ENCODE data around the gene NFKBIE.
"Not testable (repeated sequence)": the region's sequence is repeated elsewhere in the genome, so short reads cannot be mapped to it uniquely, and the experiment has no call there.

Gene NFKBIE

DNA sequence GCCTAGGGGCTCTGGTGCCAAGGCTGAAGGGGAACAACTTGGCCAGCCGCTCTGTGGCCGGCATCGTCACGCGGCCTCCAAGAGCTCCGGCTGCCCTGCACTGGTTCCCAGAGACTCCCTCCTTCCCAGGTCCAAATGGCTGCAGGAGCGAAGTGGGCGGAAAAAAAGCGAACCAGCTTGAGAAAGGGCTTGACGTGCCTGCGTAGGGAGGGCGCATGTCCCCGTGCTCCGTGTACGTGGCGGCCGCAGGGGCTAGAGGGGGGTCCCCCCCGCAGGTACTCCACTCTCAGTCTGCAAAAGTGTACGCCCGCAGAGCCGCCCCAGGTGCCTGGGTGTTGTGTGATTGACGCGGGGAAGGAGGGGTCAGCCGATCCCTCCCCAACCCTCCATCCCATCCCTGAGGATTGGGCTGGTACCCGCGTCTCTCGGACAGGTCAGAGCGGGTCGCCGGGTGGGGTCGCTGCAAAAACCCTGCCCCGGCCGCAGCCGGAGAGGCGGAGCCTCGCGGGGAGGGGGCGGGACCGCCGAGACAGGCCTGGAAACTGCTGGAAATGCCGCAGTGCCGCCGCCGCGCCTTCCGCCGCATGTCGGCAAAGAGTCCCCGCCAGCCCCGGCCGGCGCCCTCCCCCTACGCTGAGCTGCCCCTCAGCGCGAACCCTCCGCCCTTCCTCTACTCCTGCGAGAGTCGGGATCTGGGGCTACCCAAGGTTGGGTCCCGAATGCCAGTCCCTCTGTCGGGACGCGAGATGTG lies 19.3 kb downstream of the NFKBIE start:
- peak; percentile 76 for DNase-seq (ENCODE audit: low spot score)

DNA sequence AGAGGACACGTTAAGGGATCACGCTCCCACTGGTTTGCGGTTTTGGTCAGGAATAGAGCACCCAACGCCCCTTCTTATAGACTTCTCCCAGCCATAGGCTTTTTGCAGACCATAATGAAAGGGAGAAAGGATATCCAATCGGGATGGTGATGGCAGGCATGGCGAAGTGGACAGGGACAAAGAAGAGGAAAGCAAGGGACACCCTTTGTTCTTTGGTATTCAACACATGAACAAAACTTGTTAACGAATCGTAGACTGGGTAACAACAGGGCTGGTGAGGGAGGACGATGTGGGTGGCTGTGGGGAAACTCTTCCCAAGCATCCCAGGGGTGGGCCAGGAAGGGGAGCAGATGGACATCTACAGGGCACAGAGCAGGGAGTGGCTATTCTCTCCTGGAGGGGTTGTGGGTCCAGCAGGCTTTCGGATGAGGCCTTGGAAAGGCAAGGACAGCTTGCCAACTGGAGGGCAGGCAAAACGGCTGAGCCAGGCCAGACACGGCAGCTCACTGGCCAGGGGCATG lies 19.9 kb downstream of the NFKBIE start:
- no peak for DNase-seq (ENCODE audit: low spot score)

DNA sequence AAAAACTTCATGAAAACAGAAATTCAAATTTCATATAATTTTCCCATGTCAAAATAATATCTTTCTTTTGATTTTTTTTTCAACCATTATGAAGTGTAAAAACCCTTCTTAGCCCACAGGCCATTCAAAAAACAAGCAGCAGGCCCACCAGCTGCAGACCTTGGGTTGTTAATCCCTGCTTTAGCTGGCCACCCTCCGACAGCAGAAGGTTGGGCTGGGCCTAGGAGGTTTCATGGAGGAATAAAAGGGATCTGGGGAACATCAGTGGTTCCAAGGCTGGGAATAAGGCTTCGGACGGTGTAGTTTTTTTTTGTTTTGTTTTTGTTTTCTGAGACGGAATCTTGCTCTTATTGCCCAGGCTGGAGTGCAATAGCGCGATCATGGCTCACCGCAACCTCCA lies 22.0 kb downstream of the NFKBIE start:
- DNase-seq (ENCODE audit: low spot score): no peak

DNA sequence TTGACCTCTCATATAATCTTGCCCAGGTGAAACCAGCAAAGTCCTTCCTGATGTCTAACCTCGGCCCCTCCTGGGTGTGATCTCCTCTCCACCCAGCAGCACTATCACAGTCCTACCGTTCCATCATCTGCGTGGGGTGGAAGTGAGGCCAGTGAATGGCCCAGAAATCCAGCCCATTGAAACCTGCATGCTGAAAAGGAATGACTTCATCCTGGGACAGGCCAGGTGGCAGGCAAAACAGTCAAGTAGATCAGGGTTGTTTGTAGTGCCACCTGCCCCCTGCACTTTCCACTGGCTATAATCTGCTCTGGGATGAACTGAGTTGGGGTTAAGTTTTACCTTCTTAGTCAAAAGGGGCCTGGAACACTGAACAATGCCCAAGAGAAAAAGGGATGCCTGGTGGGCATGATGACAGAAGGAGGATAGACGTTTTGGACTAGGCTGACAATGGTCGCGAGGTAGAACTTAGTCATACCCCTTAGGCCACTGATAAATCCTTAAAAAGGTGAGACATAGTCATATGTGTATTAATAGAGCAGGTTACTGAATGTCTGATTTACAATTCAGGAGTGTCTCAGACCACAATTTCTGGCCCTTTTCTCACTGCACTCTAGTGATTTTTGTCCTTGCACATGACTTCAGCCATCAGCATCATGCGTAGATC lies 26.5 kb downstream of the NFKBIE start:
- no peak for DNase-seq (ENCODE audit: low spot score)

DNA sequence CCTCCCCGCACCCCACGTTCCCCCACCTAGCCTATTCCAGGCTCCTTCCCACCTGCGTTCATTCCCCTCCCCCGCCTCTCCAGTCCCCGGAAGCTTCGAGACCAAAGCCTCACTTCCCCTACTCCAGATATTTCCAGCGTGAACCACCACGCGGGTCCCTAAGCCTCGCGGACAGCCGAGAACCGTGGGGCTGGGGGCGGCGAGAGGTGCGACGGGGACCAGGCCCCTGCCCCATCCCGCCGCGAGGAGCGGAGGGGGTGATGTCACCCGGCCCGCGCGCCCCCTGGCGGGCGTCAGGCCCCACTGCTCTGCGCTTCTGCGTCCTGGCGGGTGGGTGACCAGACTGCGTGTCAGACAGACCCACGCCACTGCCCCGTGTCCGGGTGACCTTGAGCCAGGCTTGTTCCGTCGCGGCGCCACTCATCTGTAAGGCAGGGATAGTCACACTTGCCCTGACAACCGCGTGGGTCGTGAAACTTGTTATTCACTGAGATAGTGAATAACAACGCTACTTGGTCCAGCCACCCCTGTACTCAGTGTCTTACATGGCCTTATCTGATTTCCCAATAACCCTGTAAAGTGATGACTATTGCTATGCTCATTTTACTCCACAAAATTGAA lies 27.4 kb downstream of the NFKBIE start:
- DNase-seq (ENCODE audit: low spot score): peak; percentile 83

DNA sequence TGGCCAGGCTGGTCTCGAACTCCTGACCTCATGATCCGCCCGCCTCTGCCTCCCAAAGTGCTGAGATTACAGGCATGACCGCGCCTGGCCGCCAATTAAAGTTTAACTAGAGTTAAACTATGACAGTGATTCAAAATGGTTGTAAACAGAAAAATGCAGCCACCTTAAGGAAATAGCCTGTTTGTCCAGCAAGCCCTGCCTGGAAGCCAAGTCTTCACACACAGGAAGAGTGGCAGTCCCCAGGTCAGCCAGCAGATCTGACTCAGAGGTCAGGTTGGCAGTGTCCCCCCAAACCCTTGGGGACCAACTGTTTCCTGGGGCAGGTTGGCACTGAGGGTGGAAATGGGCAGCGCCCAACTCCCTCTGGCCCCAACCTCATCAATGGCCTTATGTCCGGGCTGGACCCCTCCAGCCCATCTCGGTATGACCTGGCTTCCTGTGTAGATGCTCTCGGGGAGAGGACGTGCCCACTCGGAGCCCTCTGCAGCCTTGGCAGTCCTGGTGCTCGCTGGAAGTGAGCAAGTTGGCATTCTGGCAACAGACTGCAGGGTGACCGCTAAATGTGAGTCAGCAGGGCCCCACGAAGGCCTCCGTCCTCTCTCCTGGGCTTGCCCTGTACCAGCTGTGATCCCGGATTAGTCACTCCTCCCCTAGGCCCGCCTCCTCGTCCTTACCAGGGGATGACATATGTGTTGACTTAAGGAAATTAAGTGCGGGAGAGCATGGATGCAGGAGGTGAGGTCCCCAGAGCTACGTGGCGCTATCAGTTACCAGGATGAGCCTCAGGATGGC lies 28.1 kb downstream of the NFKBIE start:
- DNase-seq (ENCODE audit: low spot score): peak; percentile 77

DNA sequence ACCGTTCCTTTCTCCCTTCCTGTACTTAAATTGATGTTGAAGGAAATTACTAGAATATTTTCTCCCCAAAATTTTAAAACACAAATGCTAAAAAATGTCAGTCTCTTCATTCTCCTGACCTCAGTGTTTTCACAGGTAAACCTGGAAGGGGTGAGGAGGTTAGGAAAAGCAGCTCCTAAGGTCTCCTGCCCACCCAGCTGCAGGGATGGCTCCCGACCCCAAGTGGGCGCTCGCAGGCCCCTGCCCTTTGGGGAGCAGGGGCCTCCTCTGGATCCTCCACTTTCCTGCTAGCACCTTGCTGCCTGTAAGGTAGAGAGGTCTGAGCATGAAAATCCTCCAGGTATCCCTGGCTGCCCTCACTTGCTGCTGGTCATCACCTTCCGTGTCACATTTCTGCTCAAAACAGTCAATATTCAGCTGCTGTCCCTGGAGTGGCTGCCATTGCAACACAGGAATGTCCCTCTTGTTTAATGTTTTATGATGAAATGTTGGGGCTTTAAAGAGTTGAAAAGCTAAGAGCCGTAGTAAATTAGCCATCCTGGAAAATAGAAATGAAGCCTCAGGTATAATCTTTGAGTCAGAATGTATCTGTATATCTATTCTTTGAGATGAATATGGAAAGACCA lies 29.3 kb downstream of the NFKBIE start:
- DNase-seq (ENCODE audit: low spot score): no peak

DNA sequence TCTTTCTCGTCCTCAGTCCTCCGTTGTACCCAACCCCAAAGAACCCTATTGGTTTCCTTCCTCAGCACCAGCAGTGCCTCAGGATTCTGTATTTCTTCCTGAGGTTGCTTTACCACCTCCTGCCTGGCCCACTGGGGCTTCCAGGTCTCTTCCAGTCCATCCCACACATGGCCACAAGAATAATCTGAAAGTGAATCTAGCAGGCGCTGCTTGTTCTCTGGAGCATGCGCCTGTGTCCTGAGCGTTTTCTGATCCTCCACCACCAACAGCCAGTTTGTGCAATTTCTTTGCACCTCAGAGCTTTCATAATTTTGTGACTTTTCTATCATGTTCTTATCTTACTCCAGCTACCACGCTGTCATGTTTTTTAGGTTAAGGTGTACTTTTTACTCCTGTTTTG lies 30.1 kb downstream of the NFKBIE start:
- DNase-seq (ENCODE audit: low spot score): no peak

DNA sequence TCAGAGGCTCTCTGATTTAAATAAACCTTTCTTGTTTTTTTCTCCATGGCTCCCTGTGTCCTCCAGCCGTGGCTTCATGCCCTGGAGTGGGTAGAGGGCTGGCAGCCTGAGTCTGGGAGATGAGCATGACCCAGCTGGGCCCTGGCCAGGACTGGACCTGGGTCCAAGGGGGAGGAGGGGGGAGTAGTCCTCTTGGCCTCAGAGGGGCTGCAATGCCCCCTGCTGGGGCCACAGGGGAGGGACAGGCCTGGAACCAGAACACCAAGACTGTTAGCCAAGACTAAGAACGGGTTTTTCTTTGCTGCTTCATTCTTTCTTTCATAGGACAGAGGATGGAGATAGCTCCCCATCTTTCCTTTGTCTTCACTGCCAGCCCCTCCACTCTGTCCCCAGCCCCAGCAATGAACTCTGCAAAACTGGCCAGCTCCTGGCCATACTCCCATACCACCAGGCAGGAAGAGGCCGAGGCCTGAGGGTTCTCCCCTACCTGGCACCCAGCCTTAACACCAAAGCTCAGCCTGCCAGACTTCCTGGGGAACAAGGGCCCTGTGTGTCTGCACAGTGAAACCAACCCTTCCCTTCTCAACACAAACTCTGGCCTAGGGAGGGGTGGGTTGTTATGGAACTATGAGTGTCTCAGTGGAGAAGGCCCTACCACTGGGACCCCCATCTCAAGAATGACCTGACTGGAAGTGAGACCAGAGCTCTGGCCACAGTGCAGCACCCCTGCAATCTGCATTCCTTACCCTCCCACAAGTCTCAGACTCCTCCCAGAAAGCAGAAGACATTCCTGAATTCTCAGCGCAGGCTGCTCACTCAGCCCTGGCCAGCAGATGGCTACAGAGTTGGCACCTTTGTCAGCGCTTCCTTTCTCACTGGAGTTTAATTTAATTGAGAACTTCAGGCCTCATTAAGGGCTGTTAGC lies 31.0 kb downstream of the NFKBIE start:
- DNase-seq (ENCODE audit: low spot score): peak; percentile 91

DNA sequence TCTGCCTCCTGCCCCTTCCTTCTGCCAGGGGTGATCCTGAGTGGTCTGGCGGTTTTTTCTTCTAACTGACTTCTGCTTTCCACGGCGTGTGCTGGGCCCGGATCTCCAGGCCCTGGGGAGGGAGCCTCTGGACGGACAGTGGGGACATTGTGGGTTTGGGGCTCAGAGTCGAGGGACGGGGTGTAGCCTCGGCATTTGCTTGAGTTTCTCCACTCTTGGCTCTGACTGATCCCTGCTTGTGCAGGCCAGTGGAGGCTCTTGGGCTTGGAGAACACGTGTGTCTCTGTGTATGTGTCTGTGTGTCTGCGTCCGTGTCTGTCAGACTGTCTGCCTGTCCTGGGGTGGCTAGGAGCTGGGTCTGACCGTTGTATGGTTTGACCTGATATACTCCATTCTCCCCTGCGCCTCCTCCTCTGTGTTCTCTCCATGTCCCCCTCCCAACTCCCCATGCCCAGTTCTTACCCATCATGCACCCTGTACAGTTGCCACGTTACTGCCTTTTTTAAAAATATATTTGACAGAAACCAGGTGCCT lies 31.7 kb downstream of the NFKBIE start:
- DNase-seq (ENCODE audit: low spot score): no peak

DNA sequence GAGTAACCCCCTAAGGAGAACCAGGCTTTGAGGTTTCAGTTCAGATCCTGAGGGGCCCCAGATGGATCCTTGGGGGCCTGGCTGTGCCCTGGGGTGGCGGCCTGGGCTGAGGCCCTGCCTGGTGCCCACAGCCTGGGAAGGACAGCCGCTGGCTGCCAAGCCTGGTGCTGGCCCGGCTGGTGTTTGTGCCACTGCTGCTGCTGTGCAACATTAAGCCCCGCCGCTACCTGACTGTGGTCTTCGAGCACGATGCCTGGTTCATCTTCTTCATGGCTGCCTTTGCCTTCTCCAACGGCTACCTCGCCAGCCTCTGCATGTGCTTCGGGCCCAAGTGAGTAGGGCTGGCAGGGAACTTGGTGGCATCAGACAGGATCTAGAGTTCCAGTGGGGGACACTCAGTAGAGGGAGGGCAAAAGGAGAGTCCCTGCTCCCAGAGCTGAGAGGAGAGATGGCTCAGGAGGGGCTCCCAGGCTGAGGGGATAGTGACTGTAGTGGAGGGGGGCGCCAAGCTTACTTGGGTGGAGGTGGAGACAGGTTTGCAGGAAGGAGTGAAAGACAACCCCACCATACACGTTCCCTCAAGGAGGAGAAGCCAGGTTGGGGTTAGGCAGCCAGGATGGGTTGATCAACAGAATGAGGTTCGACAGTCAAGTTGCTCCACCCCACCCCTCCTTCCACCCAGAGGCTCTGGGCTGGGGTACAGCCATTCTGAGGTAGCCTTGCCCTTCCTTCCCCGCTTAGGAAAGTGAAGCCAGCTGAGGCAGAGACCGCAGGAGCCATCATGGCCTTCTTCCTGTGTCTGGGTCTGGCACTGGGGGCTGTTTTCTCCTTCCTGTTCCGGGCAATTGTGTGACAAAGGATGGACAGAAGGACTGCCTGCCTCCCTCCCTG lies 32.4 kb downstream of the NFKBIE start:
- no peak for DNase-seq (ENCODE audit: low spot score)

DNA sequence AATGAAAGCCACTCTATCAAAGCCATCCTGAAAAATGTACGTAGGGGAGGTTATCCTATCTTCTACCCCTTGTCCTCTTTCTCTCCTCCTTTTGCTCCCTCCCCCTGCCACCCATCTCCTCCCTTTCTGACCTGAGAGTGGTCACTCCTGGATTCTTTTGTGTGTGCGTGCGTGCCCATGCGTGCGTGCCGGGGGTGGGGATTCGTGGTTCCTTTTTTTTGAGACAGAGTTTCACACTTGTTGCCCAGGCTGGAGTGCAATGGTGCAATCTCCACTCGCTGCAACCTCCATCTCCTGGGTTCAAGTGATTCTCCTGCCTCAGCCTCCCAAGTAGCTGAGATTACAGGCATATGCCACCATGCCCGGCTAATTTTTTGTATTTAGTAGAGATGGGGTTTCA lies 33.9 kb downstream of the NFKBIE start:
- not testable (repeated sequence) for DNase-seq (ENCODE audit: low spot score)

DNA sequence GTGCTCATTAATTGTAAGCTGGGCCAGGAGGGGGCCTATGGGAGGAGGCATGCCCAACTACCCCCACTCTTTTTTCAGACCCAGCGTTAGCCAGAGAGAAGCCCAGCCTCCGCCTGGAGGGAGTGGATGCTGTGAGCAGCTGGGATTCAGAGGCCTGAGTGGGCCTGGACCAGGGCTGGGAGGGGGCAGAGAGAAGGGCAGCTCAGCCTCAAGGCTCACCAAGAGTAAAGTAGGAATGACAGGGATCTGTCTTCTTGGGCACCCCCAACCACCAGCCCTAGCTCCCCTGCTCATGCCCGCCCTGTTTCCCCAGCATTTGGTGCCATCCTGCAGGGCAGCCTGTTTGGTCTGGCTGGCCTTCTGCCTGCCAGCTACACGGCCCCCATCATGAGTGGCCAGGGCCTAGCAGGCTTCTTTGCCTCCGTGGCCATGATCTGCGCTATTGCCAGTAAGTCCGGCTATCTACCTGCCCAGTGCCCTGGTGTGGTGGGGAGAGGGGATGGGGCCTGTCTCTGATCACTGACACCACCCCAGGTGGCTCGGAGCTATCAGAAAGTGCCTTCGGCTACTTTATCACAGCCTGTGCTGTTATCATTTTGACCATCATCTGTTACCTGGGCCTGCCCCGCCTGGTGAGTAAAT lies 35.2 kb downstream of the NFKBIE start:
- no peak for DNase-seq (ENCODE audit: low spot score)

DNA sequence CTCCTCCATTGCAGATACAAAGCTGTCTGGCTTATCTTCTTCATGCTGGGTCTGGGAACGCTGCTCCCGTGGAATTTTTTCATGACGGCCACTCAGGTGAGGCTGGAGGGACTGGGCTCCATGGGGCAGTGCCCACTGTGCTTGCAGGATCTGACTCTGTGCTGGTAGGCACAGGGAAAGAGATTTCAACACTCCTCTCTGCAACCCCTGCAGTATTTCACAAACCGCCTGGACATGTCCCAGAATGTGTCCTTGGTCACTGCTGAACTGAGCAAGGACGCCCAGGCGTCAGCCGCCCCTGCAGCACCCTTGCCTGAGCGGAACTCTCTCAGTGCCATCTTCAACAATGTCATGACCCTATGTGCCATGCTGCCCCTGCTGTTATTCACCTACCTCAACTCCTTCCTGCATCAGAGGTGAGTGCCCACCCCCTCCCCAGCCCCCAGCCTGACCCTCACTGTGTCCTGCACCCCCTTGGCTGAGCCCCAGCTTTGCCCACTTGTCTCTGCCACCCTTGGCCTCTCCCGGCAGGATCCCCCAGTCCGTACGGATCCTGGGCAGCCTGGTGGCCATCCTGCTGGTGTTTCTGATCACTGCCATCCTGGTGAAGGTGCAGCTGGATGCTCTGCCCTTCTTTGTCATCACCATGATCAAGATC lies 35.8 kb downstream of the NFKBIE start:
- no peak for DNase-seq (ENCODE audit: low spot score)

DNA sequence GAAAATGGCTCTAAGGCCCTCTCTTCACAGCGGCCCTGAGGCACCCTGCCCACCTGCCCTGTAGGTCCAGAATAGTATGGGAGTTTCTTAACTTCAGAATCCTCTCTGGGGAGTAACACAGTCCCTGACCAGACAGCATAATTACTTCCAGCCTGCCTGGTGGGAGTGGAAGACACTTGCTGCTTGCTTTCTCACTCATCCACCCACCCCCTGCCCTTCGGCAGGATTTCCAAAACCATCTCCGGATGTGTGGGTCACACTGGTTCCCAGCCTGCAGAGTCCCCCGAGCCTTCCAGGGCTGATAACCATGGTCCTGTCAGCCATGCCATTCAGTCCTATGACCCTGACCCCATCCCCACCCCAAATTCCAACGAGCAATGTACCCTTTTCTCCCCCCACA lies 36.5 kb downstream of the NFKBIE start:
- DNase-seq (ENCODE audit: low spot score): no peak

DNA sequence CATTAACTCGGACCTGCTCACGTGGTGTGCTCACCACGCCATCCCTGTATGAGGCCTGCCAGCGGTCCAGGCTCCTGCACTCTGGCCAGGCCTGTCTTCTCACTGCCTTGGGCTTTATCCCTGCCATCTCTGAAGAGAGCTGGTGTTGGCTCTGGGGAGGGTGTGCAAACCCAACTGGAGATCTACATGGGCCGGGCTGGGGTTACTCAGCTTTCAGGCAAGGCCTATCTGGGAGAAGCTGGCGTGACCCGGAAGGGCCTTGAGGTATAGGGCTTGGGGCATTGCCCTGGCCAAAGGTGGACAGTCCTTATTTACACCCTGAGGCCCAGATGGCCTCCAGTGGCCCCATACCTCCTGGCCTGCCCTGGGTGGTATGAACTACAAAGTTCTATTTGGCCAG lies 36.9 kb downstream of the NFKBIE start:
- DNase-seq (ENCODE audit: low spot score): no peak

DNA sequence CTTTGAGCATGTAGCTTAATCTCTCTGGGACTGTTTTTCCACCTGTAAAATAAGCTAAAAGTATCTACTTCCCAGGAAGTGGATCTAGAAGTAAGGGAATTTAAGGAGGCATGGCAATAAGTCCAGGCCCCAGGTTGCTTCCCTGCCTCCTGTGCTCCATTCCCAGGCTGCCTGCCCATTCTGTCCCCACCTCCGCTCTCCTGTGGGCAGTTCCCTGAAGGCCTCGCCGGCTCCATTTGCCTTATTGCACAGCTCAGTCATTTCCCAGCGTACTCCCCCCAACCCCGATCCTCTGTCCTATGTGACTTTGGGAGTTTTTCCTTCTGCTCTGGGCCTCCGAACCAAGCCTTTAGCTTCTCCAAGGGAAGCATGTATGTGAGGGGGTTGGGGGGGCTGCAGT lies 37.3 kb downstream of the NFKBIE start:
- no peak for DNase-seq (ENCODE audit: low spot score)

DNA sequence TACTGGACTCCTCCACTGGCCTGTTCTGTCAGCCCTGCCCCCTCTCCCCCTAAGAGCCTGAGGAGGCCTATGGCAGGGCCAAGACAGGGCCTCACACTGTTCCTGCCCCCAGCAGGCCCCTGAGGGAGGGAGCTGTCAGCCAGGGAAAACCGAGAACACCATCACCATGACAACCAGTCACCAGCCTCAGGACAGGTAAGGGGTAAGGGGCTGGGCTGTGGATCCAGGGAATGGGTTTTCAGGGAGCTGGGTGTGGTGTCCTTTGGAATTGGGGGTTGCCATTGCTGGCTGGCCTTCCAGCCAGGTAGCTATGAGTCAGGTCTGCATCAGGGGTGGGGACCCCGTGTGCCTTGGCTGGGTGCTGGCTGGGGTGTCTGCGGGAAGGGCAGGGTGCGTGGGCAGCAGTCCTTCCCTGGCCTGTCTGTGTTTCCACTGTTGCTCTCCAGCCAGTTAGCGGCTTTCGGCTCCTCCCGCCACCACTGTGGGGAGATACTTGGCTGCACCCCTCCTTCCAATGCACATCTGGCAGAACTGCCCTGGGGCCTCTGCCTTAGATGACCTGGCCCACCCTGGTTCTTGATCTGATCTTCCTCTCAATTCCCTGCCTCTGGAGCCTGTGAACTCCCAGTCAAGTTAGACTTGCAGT lies 38.1 kb downstream of the NFKBIE start:
- no peak for DNase-seq (ENCODE audit: low spot score)
